ENCODE measurements around the gene LIG3. TPM values are rescaled to one million over a fixed set of nuclear protein-coding genes. Genes with fewer than 3 reads are reported as not detected.
A peak's percentile ranks its signal among the peaks of the same experiment; 100 is the strongest.

The LIG3 gene
- total RNA-seq, 6 experiments from 2014 or later, result 22.6 to 34.4 (median 31.9) TPM

DNA sequence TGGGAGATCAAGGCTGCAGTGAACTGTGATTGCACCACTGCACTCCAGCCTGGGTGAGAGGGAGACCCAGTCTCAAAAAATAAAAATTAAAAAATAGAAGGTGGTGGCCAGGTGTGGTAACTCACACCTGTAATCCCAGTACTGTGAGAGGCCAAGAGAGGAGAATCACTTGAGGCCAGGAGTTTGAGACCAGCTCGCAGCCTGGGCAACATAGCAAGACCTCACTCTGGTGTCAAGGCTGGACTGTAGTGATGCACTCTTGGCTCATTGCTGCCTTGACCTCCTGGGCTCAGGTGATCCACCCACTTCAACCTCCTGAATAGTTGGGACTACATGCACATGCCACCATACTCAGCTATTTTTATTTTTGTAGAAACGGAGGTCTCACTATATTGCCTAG lies 69.9 kb downstream of the LIG3 start:
- DNase-seq, result no peak
- H3K27me3 Mint-ChIP-seq (ENCODE audit: insufficient read depth), result peaks cover 2% of the 10 kb centered on the region; the same call in 1 of the 2 replicates
- H3K4me3 Mint-ChIP-seq, result no peak overlapping the region
- H3K9me3 Mint-ChIP-seq, result no peaks in the 10 kb centered on the region
- no peak overlapping the region for H3K27ac Mint-ChIP-seq
- H3K36me3 Mint-ChIP-seq (ENCODE audit: low read depth), result no peaks in the 10 kb centered on the region
- peaks cover 35% of the 10 kb centered on the region for H3K4me1 Mint-ChIP-seq (ENCODE audit: low read depth)
- TF ChIP-seq CTCF (IDR thresholded peaks at IDR 0.05), result no peak

GRCh38 chr17:35051183-35051578 lies 70.9 kb downstream of the LIG3 start:
- Mint-ChIP-seq H3K4me3 (no peak overlapping the region), H3K36me3 (ENCODE audit: low read depth) (no peaks in the 10 kb centered on the region), H3K9me3 (no peaks in the 10 kb centered on the region), H3K27ac (peak overlapping the region; percentile 65), H3K27me3 (ENCODE audit: insufficient read depth) (peaks cover 2% of the 10 kb centered on the region; the same call in 1 of the 2 replicates), H3K4me1 (ENCODE audit: low read depth) (peaks cover 35% of the 10 kb centered on the region)
- DNase-seq, result no peak
- TF ChIP-seq CTCF (IDR thresholded peaks at IDR 0.05), result no peak

GRCh38 chr17:35051579-35052240 lies 71.4 kb downstream of the LIG3 start:
- peaks cover 36% of the 10 kb centered on the region for H3K4me1 Mint-ChIP-seq (ENCODE audit: low read depth)
- no peaks in the 10 kb centered on the region for H3K9me3 Mint-ChIP-seq
- peak overlapping the region; percentile 12 for H3K4me3 Mint-ChIP-seq
- no peak for DNase-seq
- no peaks in the 10 kb centered on the region for H3K36me3 Mint-ChIP-seq (ENCODE audit: low read depth)
- H3K27ac Mint-ChIP-seq, result peak overlapping the region; percentile 65
- TF ChIP-seq CTCF (IDR thresholded peaks at IDR 0.05), result no peak
- H3K27me3 Mint-ChIP-seq (ENCODE audit: insufficient read depth), result peaks cover 2% of the 10 kb centered on the region; the same call in 1 of the 2 replicates

GRCh38 chr17:35052241-35052610 lies 71.9 kb downstream of the LIG3 start:
- Mint-ChIP-seq H3K4me3 (peak overlapping the region; percentile 12), H3K27ac (peak overlapping the region; percentile 65), H3K9me3 (no peaks in the 10 kb centered on the region), H3K36me3 (ENCODE audit: low read depth) (no peaks in the 10 kb centered on the region), H3K4me1 (ENCODE audit: low read depth) (peaks cover 31% of the 10 kb centered on the region), H3K27me3 (ENCODE audit: insufficient read depth) (peaks cover 2% of the 10 kb centered on the region)
- DNase-seq, result peak; percentile 21
- TF ChIP-seq CTCF (IDR thresholded peaks at IDR 0.05), result no peak

DNA sequence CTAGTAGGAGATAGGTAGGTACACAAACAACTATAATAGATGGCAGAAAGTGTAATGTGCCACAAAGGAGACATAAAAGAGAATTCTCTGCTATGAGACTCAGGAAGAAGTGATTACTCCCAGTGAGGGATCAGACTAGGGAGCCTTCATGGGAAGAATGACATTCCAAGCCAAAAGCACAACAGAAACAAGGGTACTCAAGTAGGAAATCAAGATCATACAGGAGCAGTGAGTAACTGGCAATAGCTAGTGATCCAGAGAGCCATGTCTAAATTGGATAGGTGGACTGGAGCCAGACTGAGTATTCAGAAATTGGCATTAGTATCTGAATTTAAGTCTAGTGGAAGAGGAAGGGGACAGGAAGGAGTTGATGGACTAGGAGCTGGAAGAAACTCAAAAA lies 72.5 kb downstream of the LIG3 start:
- DNase-seq, result no peak

More for the DNA sequence above, 72.5 kb downstream of the LIG3 start:
- H3K36me3 Mint-ChIP-seq (ENCODE audit: low read depth), result no peaks in the 10 kb centered on the region
- H3K27me3 Mint-ChIP-seq (ENCODE audit: insufficient read depth), result peaks cover 2% of the 10 kb centered on the region
- peaks cover 30% of the 10 kb centered on the region for H3K4me1 Mint-ChIP-seq (ENCODE audit: low read depth)
- H3K9me3 Mint-ChIP-seq, result no peaks in the 10 kb centered on the region
- TF ChIP-seq CTCF (IDR thresholded peaks at IDR 0.05), result no peak
- H3K27ac Mint-ChIP-seq, result peak overlapping the region; percentile 65
- H3K4me3 Mint-ChIP-seq, result no peak overlapping the region; the same call in 1 of the 2 replicates

Measured in HFFc6 (cell line).